Middle frontal gyrus (tissue), 1 donor: ENCODE data around the gene PGBD1.
A peak's percentile ranks its signal among the peaks of the same experiment; 100 is the strongest.

Experiments
- DNase-seq: peaks from one replicate; pipeline ENCODE4 v3.0.0-alpha.2; 2015; ENCODE audit warnings: low spot score; ENCODE audit errors: extremely low spot score

PGBD1 gene

DNA sequence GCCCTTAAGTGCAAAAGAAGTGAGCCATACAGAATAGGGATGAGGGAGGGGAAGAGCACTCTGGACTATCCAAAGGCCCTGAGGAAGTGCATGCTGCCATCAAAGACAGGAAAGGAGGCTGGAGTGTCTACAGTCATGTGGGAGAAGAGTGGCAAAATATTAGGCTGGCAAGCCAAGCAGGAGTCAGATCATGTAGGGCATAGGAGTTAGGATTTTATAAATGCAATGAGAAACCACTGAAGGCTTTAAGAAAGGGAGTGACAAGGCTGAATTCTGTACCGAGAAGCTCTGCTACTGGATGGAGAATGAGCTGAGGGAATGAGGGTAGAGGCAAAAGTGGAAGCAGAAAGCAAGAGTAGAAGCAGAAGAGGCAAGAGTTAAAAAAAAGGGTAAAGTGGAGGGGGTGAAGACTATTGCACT is 52.2 kb downstream of the PGBD1 start:
- DNase-seq = no peak

DNA sequence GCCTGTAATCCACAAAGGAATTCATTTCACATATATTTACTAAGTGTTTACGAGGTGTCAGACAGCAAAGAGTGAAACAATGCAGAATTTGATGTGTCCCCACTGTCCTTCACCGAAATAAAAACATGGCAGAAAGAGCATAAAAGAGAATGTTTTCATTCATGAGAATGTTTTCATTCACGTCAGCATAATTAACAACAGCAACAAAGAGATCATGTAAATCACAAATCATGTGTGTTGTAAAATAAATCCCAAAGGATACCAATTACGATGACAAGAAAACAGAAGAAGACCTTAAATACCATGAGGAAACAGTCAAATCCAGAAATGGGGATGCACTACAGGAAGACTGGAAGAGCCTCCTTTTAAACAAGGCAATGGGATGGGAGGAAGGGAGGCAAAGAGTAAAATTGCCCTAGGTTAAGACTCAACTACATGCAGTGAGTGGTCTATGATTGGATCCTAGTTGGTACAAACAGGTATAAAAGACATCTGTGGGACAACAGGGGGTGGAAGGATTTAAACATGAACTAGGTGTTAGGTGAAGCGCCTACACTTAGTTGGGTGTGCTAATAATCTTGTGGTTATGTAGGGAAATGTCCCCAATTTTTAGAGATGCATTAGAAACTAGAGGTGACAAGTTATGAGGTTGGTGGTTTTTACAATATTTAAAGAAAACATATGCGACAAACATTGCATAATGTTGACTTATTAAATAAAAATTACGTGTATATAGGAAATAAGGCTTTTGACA is 53.1 kb downstream of the PGBD1 start:
- no peak for DNase-seq

DNA sequence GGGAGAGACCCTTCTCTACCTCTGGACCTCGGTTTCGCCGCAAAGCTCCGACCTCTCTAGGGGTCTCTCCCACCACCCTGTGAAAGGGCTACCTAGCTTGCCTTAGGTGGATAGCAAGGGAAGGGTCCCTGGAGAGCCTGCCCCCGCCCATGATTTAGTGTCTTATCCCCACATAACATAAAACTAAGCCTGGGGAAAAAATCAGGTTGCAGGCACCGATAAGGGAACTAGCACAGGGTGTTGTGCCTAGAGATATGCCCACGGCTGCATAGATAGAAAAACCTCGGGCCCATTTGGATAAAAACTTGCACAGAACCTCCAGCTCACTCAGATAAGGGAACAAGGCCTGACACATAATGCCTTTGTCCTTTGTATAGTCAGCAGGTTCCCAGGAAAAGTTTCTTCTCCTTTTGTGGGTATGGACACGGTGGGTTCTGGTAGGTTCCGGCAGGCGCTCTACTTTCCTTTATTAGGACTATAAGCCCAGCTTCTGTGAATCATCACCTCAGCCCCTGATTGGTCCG is 53.7 kb downstream of the PGBD1 start:
- DNase-seq = no peak

DNA sequence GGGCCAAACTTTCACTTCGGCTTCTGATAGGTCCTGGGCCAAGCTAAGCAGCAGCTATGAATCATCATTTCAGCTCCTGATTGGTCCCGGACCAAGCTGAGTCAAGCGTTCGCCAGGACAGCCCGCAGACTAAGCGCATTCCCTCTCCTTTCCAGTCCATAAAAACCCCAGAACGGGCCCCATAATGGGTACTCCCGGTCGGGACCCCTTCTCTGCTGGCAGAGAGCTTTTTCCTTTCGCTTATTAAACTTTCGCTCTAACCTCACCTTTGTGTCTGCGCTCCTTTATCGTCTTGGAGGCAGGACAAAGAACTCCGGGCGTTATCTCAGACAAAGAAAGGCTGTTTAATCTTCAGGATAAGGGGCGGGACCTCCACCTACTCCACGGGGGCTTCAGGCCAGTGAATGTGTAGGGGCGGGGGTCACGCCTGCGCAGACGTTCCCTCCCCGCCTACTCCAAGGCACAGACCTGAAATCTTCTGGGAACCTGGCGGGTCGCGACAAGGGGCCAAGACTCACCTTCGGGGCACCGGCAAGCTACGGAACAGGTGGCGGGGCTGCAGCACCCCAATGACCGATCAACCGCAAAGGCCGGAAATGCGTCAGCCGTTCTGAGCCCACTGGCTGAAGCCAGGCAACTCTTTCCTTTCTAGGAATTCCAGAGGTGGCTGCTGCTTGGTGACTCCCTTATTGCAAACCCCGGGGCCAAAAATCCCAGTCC is 54.4 kb downstream of the PGBD1 start, which contains the start of gene ZSCAN31:
Gene ZSCAN31, minus strand, starts transcription at position 585 of the 720 bp plus-strand sequence. CDS start 6,465 bp downstream, outside the sequence.
- peak; percentile 85 for DNase-seq

DNA sequence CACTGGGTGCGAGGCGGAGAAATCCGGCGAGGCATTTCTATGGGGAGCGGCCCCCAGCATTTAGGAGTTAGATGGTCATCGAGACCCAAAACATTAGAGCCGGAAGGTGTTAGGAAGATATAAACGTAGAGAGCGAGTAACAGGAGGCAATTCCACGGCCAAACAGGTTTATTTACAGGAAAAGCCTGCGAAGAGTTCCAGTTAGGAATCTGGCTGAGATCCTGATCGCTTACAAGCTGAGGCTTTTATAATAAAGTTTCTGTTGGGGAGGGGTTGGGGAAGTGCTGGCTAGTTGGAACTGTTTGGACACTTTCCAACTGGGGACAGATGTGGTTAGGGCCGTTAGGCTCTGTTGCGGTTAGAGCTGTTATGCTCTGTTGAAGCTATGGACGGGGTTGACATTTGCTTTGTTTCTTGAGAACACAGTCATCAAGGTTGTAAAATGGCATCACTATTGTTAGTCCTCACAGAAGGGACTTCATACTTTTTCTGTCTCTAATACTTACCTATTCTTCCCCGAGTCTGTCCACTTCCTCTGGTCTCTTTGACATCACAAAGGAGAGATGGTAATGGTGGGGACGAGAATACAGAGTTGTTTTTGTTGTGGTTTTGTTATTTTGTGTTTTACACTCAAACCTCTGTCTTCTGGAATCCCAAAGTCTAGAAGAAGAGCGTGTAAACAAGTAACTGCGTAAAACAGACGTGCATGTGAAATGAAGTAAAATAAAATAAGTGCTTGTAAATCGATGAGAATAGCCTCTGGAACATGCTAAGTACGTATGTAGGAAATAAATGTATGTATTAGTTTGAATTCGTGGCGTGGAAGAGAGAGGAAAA is 55.1 kb downstream of the PGBD1 start:
- no peak for DNase-seq

DNA sequence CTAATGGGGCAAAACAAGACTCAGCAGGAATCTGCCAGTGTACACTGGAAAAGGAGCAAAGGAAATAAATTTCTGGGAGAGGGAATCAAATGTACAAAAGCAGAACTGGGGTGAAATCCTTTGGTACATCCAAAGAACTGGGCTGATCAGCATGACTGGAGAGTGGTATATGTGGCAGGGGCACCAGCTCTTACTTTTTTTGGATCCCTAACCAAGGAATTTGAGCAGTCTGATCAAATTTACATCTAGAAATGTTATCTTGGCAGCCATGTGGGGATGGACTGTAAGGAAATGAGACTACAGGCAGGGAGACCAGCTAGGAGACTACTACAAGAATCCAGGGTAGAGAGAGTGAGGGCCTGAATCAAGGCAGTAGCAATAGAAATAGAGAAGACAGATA is 55.7 kb downstream of the PGBD1 start:
- DNase-seq = no peak

DNA sequence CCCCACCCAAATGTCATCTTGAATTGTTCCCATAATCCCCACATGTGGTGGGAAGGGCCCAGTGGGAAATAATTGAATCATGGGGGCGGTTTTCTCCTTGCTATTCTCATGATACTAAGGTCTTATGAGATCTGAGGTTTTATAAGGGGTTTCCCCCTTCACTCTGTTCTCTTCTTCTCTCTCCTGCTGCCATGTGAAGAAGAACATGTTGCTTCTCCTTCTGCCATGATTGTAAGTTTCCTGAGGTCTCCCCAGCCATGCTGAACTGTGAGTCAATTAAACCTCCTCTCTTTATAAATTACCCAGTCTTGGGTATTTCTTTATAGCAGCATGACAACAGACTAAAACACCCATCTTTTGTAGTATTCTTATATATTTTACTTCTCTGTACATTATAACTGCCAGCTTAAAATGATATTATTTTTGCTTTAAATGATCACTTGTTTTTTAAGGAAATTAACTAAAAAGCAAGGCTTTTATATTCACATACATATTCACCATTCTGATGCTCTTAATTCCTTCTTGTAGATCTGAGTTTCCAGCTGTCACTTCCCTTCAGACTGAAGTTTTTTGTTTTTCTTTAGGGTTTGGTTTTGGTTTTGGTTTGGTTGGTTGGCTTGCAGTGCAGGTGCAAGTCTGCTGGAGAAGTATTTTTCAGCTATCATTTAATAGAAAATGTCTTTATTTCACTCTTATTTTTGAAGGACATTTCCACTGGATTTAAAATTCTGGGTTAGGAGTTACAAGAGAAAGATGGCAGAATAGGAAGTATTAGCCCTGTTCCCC is 59.1 kb downstream of the PGBD1 start:
- DNase-seq = no peak

DNA sequence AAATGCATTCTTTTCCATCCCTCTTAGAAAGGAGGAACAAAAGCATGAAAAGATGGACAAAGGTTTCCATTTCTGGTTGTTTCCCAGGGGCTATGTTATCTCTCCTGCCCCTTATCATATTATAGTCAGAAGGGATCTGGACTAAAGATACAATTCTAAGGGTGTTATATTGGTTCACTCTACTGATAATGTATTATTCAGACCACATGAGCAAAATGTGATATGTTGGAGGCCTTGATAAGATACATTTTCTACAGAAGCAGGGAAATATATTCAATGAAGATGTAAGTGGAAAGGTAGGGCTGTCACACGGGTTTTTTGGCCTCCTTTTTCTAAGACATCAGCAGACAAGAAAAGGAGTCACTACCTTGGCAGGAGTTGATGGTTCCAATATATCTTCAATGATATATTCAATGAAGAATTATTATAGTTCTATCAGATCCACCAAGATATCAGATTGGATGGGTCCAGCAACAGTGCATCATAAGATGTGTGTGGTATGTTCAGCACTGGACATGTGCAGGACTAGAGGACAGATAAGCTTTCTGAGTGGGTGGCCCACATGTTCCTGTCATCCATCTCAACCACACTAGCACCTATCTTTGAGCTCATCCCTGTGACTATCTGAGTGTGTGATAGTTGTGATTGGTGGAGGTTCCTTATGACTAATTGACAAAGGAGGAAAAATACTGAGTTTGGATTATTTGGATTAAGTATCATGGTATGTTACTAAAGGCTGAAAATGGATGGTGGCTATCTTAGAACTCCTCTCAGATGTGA is 62.7 kb downstream of the PGBD1 start:
- DNase-seq = no peak

DNA sequence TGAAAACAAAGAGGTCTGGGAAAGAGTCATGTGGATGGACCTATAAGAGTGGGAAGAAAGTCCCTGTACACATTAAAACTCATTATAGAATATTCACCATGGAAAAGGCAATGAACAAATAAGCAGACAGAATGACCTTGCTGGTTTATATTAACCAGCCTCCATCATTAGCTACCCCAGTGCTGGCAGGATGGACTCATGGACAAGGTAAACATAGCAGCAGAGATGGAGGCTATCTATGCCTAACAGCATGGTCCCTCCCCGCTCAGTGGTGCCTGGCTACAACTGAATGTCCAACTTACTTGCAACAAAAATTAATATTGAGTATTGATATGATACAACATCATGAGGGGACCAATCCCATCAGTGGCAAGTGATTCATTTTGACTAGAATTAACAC is 63.8 kb downstream of the PGBD1 start:
- no peak for DNase-seq

DNA sequence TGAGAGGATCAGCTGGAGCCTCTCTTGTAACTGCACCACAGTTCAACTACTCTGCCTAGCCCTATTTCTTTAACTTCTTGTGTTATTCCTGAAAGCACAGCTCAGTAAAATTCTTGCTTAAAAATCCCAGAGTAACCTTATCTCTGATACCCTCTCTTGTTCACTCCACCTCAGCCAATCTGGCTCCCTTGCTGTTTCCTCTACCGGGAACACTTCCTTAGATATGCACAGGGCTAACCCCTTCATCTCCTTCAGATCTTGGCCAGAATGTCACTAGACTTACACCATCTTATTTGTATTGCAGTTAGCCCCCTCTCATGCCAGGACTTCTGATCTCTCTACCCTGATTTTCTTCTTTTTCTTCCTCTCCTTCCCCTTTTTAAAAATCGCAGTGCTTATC is 65.7 kb downstream of the PGBD1 start:
- DNase-seq = no peak

DNA sequence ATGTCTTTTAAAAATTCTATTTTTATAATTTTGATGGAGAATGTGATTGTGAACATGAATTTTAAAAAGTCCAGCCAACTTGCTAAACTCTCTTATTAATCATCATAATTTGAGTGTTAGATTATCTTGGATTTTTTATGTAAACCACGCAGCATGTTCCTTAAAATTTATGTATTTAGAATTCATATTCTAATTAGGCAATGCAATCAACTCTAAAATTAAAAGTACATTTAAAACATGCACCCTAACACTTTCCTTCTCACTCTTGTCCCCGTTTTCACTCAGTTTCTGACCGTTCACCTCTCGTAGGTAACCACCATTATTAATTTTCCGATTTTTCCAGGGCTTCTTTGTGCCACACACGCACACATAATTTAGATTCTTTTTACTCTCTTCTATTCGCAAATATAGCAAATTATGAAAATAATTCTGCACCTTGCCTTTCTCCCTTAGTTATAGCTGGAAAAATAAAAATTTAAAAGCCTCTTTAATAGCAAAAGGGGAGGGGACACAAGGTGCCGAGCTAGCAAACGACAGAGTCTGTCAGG is 68.0 kb downstream of the PGBD1 start:
- no peak for DNase-seq

DNA sequence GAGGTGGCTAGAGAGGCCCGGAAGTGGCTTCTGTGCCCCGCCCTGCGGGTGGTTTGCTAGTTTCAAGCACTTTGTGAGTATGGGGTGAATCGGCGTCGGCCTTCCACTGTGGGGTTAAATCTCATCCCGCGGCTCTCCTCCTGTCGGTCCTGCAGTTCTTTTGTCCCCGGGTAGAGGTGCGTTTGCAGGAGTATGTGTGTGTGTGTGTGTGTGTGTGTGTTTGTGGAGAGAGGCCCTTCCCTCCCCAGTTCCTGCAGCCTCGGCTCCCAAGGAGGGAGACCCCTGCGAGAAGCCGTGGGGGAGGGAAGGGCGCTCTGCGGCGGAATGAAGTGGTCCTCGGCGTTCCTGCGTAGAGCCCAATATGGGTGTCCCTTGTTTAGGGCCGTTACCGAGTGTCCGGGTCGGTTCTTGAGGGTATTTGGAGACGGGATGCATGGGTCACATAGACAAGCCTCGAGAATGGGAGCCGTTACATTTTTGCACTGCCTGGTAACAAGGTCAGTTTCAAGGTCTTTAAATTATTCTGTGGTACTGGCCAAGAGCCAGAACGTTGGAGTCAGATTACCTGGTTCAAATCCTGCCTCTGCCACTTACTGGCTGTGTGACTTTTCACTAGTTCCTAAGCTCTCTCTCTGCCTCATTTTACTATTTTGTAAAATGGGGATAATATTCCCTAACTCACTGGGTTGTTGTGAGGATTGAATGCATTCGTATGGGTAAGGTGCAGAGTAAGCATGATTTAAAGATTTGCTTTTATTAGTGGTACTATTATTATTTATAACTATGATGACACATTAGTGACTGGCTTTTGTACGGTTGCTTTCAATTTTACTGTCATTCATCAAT is 68.7 kb downstream of the PGBD1 start, which contains the start of gene ZKSCAN3:
Gene ZKSCAN3, plus strand, starts transcription at position 56 of the 846 bp plus-strand sequence. CDS start 9,640 bp downstream, outside the sequence.
- DNase-seq = peak; percentile 76

DNA sequence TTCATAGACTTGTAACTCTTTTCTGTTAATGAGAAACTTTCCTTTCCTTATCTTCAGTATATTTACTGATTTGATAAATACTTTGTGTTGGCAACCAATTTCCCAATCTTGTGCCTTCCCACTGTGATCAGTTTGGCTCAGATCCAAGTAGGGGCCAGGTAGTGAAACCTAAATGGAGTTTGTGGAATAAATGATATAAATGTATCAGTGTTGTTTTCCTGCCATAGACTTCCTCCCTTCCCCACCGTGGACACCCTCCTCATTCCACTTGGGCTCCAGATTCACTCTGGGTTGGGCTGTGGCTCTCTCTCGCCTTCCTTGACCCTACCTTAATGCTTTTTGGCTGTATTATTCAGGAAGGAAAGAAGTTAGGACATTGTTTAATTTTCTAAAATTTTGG is 69.7 kb downstream of the PGBD1 start:
- no peak for DNase-seq

DNA sequence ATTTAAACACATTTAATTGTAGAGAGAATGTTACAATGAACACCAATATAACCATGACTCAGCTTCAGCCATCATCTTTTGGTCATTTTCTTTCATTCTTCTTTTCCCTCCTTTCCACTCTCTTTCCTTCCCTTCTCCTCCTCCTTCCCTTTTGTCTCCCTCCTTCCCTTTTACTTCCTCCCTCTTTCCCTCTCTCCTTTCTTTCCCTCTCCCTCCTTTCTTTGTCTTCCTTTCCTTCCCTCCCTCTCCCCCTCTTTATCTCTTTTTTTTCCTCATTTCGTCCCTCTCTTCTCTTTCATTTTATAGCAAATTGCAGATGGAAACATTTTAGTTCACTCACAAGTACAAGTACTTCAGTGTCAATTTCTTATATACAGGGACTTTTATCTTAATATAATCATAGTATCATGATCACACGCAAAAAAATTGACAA is 70.1 kb downstream of the PGBD1 start:
- no peak for DNase-seq
